ENCODE data around the gene STOX2.

- TF ChIP-seq SP1 (IDR thresholded peaks at IDR 0.05; ENCODE audit: low read depth, low read length) (no peak), ZNF274 (IDR thresholded peaks at IDR 0.05; ENCODE audit: borderline replicate concordance, extremely low read depth, low read length) (no peak), RAD21 (IDR thresholded peaks at IDR 0.05 in 1 of 2, conservative IDR thresholded peaks at IDR 0.05 in 1 of 2; ENCODE audit: low read depth in 2 of 2, low read length in 2 of 2) (no peak), CTCF (IDR thresholded peaks at IDR 0.05; ENCODE audit: control extremely low read depth in 1 of 3, insufficient read depth in 1 of 3, low read depth in 1 of 3, low read length in 3 of 3) (no peak), EP300 (IDR thresholded peaks at IDR 0.05; ENCODE audit: borderline replicate concordance in 1 of 2, low read depth in 2 of 2, low read length in 2 of 2) (no peak), EZH2 (IDR thresholded peaks at IDR 0.05; ENCODE audit: low read depth, low read length, severe bottlenecking) (no peak), JUN (IDR thresholded peaks at IDR 0.05; ENCODE audit: low read depth, low read length) (no peak), YY1 (IDR thresholded peaks at IDR 0.05; ENCODE audit: low read depth, low read length) (no peak), POLR2A (IDR thresholded peaks at IDR 0.05; ENCODE audit: control extremely low read depth in 1 of 2, low read depth in 2 of 2, low read length in 2 of 2) (no peak), RFX5 (IDR thresholded peaks at IDR 0.05; ENCODE audit: borderline replicate concordance, low read depth, low read length) (no peak), TEAD4 (IDR thresholded peaks at IDR 0.05; ENCODE audit: low read depth, low read length) (no peak), POLR2AphosphoS5 (IDR thresholded peaks at IDR 0.05; ENCODE audit: low read depth, low read length) (no peak), SP2 (IDR thresholded peaks at IDR 0.05; ENCODE audit: low read length) (no peak)
These were observed 117.7 kb downstream of the STOX2 start for GRCh38 chr4:184022679-184023383.
